OCI-LY1 (cell line): Measurements from ENCODE around the gene LRCH1.

Experiments
- CTCF ChIP-seq: fragments of 200-600 bp; sonication (generic), shearing (Covaris generic); IDR thresholded peaks from 2 replicates; pipeline ENCODE4 v1.5.1; 2017; ENCODE audit warnings: mild to moderate bottlenecking, antibody characterized with exemption, low read length, moderate library complexity, mixed read lengths
- EZH2 ChIP-seq: fragments of 200-600 bp; sonication (generic), shearing (Covaris generic); IDR thresholded peaks from 2 replicates; pipeline ENCODE4 v1.8.0; 2017; ENCODE audit warnings: borderline replicate concordance, mixed run types, mild to moderate bottlenecking, antibody characterized with exemption, low read length, moderate library complexity, mixed read lengths

DNA sequence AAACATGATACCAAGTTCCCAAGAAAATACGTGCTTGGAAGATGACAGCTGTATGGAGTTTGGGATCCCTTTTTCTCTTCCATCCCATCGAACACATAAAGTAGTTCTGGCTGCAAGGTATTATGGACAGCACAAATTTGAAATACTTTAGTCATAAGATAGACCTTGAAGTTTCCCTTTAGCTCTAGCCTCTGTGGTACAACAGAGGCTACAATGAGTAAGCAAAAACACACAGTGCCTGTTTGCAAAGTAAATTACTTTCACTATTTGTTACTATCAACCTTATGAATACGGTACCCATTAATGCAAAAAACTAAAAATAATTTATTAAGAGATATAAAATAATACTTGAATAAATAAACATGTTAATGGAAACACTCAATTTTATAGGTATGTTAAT lies 21.0 kb upstream of the LRCH1 start:
- TF ChIP-seq CTCF (no peak), EZH2 (no peak)
